Measurements from ENCODE around the gene DPPA3.
"Not testable (repeated sequence)": the region's sequence is repeated elsewhere in the genome, so short reads cannot be mapped to it uniquely, and the experiment has no call there.

DPPA3 gene

GRCh38 chr12:7749442-7749841 lies 38.2 kb downstream of the DPPA3 start:
- Histone ChIP-seq H3K4me2 (ENCODE audit: low read length) (no peak overlapping the region), H3K9me3 (ENCODE audit: control insufficient read depth, insufficient read depth, low read length) (no peaks in the 10 kb centered on the region)

GRCh38 chr12:7750350-7750749 lies 39.1 kb downstream of the DPPA3 start:
- H3K4me2 ChIP-seq (ENCODE audit: low read length), result no peak overlapping the region
- no peaks in the 10 kb centered on the region for H3F3A ChIP-seq (ENCODE audit: control insufficient read depth, insufficient read depth)
- H4K20me1 ChIP-seq (ENCODE audit: control insufficient read depth, insufficient read depth, low read depth, low read length), result no peaks in the 10 kb centered on the region
- H3K9me2 ChIP-seq (replicated peaks; ENCODE audit: control insufficient read depth, low read length), result no peaks in the 10 kb centered on the region
- no peaks in the 10 kb centered on the region for H3K9me3 ChIP-seq (ENCODE audit: control insufficient read depth, insufficient read depth, low read length)
- no peaks in the 10 kb centered on the region for H3K36me3 ChIP-seq (ENCODE audit: control insufficient read depth, low read length)
- H3K27ac ChIP-seq (ENCODE audit: low read depth, low read length), result no peak overlapping the region
- no peak for TF ChIP-seq EZH2phosphoT487 (IDR thresholded peaks at IDR 0.05; ENCODE audit: borderline replicate concordance, low read length)
- TF ChIP-seq CTCF (IDR thresholded peaks at IDR 0.05; ENCODE audit: low read depth, low read length, poor library complexity, severe bottlenecking), result no peak
- no peaks in the 10 kb centered on the region for H3K4me1 ChIP-seq (ENCODE audit: control insufficient read depth, low read length)
- H3K27me3 ChIP-seq (ENCODE audit: control insufficient read depth, low read length), result no peaks in the 10 kb centered on the region
- H3K4me3 ChIP-seq (ENCODE audit: low read length), result no peak overlapping the region
- no peaks in the 10 kb centered on the region for H3K79me2 ChIP-seq (ENCODE audit: control insufficient read depth, low read length)

More at GRCh38 chr12:7749442-7749841, 38.2 kb downstream of the DPPA3 start:
- no peaks in the 10 kb centered on the region for H3K79me2 ChIP-seq (ENCODE audit: control insufficient read depth, low read length)
- no peak for TF ChIP-seq EZH2phosphoT487 (IDR thresholded peaks at IDR 0.05; ENCODE audit: borderline replicate concordance, low read length)
- no peak for TF ChIP-seq CTCF (IDR thresholded peaks at IDR 0.05; ENCODE audit: low read depth, low read length, poor library complexity, severe bottlenecking)
- H3K36me3 ChIP-seq (ENCODE audit: control insufficient read depth, low read length), result no peaks in the 10 kb centered on the region
- no peaks in the 10 kb centered on the region for H3F3A ChIP-seq (ENCODE audit: control insufficient read depth, insufficient read depth)
- H4K20me1 ChIP-seq (ENCODE audit: control insufficient read depth, insufficient read depth, low read depth, low read length), result no peaks in the 10 kb centered on the region
- no peaks in the 10 kb centered on the region for H3K4me1 ChIP-seq (ENCODE audit: control insufficient read depth, low read length)
- no peaks in the 10 kb centered on the region for H3K27me3 ChIP-seq (ENCODE audit: control insufficient read depth, low read length)
- no peak overlapping the region for H3K4me3 ChIP-seq (ENCODE audit: low read length)
- no peaks in the 10 kb centered on the region for H3K9me2 ChIP-seq (replicated peaks; ENCODE audit: control insufficient read depth, low read length)
- H3K27ac ChIP-seq (ENCODE audit: low read depth, low read length), result no peak overlapping the region

GRCh38 chr12:7751394-7751793 lies 40.2 kb downstream of the DPPA3 start:
- H3K4me1 ChIP-seq (ENCODE audit: control insufficient read depth, low read length), result no peaks in the 10 kb centered on the region
- H3K27ac ChIP-seq (ENCODE audit: low read depth, low read length), result no peak overlapping the region
- no peaks in the 10 kb centered on the region for H3K36me3 ChIP-seq (ENCODE audit: control insufficient read depth, low read length)
- H3K4me2 ChIP-seq (ENCODE audit: low read length), result no peak overlapping the region
- H3K27me3 ChIP-seq (ENCODE audit: control insufficient read depth, low read length), result no peaks in the 10 kb centered on the region
- TF ChIP-seq CTCF (IDR thresholded peaks at IDR 0.05; ENCODE audit: low read depth, low read length, poor library complexity, severe bottlenecking) (no peak), EZH2phosphoT487 (IDR thresholded peaks at IDR 0.05; ENCODE audit: borderline replicate concordance, low read length) (no peak)
- H3K9me2 ChIP-seq (replicated peaks; ENCODE audit: control insufficient read depth, low read length), result no peaks in the 10 kb centered on the region
- H3F3A ChIP-seq (ENCODE audit: control insufficient read depth, insufficient read depth), result no peaks in the 10 kb centered on the region
- no peaks in the 10 kb centered on the region for H3K9me3 ChIP-seq (ENCODE audit: control insufficient read depth, insufficient read depth, low read length)
- H3K4me3 ChIP-seq (ENCODE audit: low read length), result no peak overlapping the region
- no peaks in the 10 kb centered on the region for H4K20me1 ChIP-seq (ENCODE audit: control insufficient read depth, insufficient read depth, low read depth, low read length)
- H3K79me2 ChIP-seq (ENCODE audit: control insufficient read depth, low read length), result no peaks in the 10 kb centered on the region

- not testable (repeated sequence) for H3K4me1 ChIP-seq (ENCODE audit: control insufficient read depth, low read length); H3K9me3 ChIP-seq (ENCODE audit: control insufficient read depth, insufficient read depth, low read length); H3F3A ChIP-seq (ENCODE audit: control insufficient read depth, insufficient read depth); H3K9me2 ChIP-seq (replicated peaks; ENCODE audit: control insufficient read depth, low read length); H3K79me2 ChIP-seq (ENCODE audit: control insufficient read depth, low read length); H4K20me1 ChIP-seq (ENCODE audit: control insufficient read depth, insufficient read depth, low read depth, low read length); H3K4me2 ChIP-seq (ENCODE audit: low read length); H3K27me3 ChIP-seq (ENCODE audit: control insufficient read depth, low read length); H3K4me3 ChIP-seq (ENCODE audit: low read length); H3K36me3 ChIP-seq (ENCODE audit: control insufficient read depth, low read length); H3K27ac ChIP-seq (ENCODE audit: low read depth, low read length)
Observed at GRCh38 chr12:7751941-7752922, 41.0 kb downstream of the DPPA3 start.

GRCh38 chr12:7755668-7756067 lies 44.4 kb downstream of the DPPA3 start:
- H3K27ac ChIP-seq (ENCODE audit: low read depth, low read length); H3K36me3 ChIP-seq (ENCODE audit: control insufficient read depth, low read length); H3K4me2 ChIP-seq (ENCODE audit: low read length); H3F3A ChIP-seq (ENCODE audit: control insufficient read depth, insufficient read depth); H3K27me3 ChIP-seq (ENCODE audit: control insufficient read depth, low read length); H3K4me1 ChIP-seq (ENCODE audit: control insufficient read depth, low read length); H3K79me2 ChIP-seq (ENCODE audit: control insufficient read depth, low read length); H4K20me1 ChIP-seq (ENCODE audit: control insufficient read depth, insufficient read depth, low read depth, low read length); H3K9me2 ChIP-seq (replicated peaks; ENCODE audit: control insufficient read depth, low read length); H3K4me3 ChIP-seq (ENCODE audit: low read length); H3K9me3 ChIP-seq (ENCODE audit: control insufficient read depth, insufficient read depth, low read length): not testable (repeated sequence)
